Measurements from ENCODE around the gene YDJC.

DNA sequence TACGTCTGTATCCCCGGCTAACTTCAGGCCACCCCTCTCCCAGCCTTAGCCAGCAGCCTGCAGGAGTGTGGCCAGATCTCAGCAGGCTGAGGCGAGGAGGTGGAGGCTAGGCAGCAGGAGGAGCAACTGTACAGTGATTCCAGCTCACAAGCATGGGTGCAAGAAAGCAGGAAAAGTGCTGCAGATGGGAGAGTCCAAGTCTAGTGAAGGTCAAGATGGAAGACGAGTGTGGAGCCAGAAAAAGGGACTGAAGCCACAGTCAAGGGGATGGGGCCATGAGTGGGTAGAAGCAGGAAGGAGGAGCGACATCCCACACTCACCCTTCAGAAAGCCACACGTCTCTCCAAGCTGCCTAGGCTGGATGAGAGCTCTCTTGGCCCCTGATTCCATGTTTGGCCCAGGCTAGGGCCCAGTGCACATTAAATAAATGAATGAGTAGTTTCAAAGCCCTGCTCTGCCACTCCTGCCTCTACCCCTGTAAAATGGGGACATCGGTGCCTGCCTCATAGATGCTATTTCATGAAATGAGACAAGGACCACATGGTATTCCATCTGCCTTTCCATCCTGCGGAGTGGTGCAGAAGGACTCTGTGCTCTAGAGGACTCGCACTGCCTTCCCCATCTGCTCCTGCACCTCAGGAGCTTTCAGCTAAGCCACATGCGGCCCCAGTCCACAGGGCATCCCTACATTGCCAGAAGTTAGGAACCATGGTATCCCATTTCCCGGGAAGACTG, 2.9 kb downstream of the YDJC start:
- TF ChIP-seq, protein P1, sequence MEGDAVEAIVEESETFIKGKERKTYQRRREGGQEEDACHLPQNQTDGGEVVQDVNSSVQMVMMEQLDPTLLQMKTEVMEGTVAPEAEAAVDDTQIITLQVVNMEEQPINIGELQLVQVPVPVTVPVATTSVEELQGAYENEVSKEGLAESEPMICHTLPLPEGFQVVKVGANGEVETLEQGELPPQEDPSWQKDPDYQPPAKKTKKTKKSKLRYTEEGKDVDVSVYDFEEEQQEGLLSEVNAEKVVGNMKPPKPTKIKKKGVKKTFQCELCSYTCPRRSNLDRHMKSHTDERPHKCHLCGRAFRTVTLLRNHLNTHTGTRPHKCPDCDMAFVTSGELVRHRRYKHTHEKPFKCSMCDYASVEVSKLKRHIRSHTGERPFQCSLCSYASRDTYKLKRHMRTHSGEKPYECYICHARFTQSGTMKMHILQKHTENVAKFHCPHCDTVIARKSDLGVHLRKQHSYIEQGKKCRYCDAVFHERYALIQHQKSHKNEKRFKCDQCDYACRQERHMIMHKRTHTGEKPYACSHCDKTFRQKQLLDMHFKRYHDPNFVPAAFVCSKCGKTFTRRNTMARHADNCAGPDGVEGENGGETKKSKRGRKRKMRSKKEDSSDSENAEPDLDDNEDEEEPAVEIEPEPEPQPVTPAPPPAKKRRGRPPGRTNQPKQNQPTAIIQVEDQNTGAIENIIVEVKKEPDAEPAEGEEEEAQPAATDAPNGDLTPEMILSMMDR (IDR thresholded peaks at IDR 0.05): no peak
- TF ChIP-seq POLR2A (IDR thresholded peaks at IDR 0.05): no peak
